Chondrocyte (in vitro differentiated cells): ENCODE measurements around the gene SLC39A11. TPM values are rescaled to one million over a fixed set of nuclear protein-coding genes. Genes with fewer than 3 reads are reported as not detected.
A peak's percentile ranks its signal among the peaks of the same experiment; 100 is the strongest.

Experiments used
- DNase-seq: peaks from one replicate; pipeline ENCODE4 v3.0.0; 2021; ENCODE audit warnings: mixed read lengths, low spot score
- H3K27ac Mint-ChIP-seq: one replicate; pipeline ENCODE4 v1.8.0; 2021; ENCODE audit warnings: mild to moderate bottlenecking, moderate library complexity, mixed read lengths; ENCODE audit not compliant: unreplicated experiment
- H3K27me3 Mint-ChIP-seq: 2 replicates; pipeline ENCODE4 v1.8.0; 2021; ENCODE audit warnings: low read depth, mixed read lengths
- H3K36me3 Mint-ChIP-seq: 2 replicates; pipeline ENCODE4 v1.8.0; 2021; ENCODE audit warnings: low read depth, mixed read lengths
- H3K4me1 Mint-ChIP-seq: 2 replicates; pipeline ENCODE4 v1.8.0; 2021; ENCODE audit warnings: low read depth, mild to moderate bottlenecking, mixed read lengths
- H3K4me3 Mint-ChIP-seq: one replicate; pipeline ENCODE4 v1.8.0; 2021; ENCODE audit warnings: mild to moderate bottlenecking, moderate library complexity, mixed read lengths; ENCODE audit not compliant: unreplicated experiment
- H3K9me3 Mint-ChIP-seq: 2 replicates; pipeline ENCODE4 v1.8.0; 2021; ENCODE audit warnings: low read depth, mixed read lengths
- total RNA-seq: library from RNA; stranded (reverse); gene quantifications from 3 replicates; pipeline ENCODE4 v1.2.1, GENCODE V29; 2021
- TF ChIP-seq, protein P1 (sequence below): fragments of 200-600 bp; sonication (generic); IDR thresholded peaks from 2 replicates; pipeline ENCODE4 v1.5.0; 2021; ENCODE audit warnings: antibody characterized with exemption, mild to moderate bottlenecking, moderate library complexity

The SLC39A11 gene
- total RNA-seq, 1 donor from 2014 or later, result 25.3 TPM

DNA sequence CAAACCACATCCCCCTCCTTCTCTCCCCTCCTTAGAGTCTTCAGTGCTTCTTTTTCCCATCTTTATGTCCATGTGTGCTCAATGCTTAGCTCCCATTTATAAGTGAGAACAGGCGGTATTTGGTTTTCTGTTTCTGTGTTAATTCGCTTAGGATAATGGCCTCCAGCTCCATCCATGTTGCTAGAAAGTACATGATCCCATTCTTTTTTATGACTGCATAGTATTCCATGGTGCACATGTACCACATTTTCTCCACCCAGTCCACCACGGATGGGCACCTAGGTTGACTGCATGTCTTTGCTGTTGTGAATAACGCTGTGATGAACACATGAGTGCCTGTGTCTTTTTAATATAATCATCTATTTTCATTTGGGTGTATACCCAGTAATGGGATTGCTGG is 44.3 kb downstream of the SLC39A11 start:
- H3K4me3 Mint-ChIP-seq, result no peak overlapping the region
- H3K27me3 Mint-ChIP-seq, result no peaks in the 10 kb centered on the region
- no peak for DNase-seq
- TF ChIP-seq, protein P1, sequence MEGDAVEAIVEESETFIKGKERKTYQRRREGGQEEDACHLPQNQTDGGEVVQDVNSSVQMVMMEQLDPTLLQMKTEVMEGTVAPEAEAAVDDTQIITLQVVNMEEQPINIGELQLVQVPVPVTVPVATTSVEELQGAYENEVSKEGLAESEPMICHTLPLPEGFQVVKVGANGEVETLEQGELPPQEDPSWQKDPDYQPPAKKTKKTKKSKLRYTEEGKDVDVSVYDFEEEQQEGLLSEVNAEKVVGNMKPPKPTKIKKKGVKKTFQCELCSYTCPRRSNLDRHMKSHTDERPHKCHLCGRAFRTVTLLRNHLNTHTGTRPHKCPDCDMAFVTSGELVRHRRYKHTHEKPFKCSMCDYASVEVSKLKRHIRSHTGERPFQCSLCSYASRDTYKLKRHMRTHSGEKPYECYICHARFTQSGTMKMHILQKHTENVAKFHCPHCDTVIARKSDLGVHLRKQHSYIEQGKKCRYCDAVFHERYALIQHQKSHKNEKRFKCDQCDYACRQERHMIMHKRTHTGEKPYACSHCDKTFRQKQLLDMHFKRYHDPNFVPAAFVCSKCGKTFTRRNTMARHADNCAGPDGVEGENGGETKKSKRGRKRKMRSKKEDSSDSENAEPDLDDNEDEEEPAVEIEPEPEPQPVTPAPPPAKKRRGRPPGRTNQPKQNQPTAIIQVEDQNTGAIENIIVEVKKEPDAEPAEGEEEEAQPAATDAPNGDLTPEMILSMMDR, result no peak
- peaks cover 41% of the 10 kb centered on the region for H3K4me1 Mint-ChIP-seq
- peaks cover 2% of the 10 kb centered on the region for H3K9me3 Mint-ChIP-seq
- H3K27ac Mint-ChIP-seq, result no peak overlapping the region
- peaks cover 2% of the 10 kb centered on the region for H3K36me3 Mint-ChIP-seq

DNA sequence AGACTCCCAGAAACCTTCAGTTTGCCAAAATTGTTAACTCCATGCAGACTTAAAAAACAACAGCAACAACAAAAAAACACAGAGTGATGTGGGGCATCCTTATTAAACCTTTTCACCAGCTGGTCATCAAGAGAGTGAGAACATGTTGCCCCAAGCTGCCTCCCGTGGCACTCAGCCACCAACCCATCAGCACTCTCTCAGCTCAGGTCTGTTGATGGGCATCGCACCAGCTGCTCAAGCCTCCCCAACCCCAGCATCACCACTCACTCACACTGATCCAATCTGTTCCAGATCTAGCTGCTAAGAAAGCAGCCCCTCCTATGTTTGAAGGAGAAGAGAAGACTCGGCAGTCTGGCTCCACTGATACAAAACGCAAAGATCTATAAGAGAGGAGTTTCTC is 46.8 kb downstream of the SLC39A11 start:
- Mint-ChIP-seq H3K4me3 (no peak overlapping the region), H3K36me3 (peaks cover 4% of the 10 kb centered on the region), H3K27ac (no peak overlapping the region), H3K4me1 (peaks cover 49% of the 10 kb centered on the region), H3K27me3 (no peaks in the 10 kb centered on the region), H3K9me3 (peaks cover 10% of the 10 kb centered on the region)
- TF ChIP-seq, protein P1, result no peak
- no peak for DNase-seq

DNA sequence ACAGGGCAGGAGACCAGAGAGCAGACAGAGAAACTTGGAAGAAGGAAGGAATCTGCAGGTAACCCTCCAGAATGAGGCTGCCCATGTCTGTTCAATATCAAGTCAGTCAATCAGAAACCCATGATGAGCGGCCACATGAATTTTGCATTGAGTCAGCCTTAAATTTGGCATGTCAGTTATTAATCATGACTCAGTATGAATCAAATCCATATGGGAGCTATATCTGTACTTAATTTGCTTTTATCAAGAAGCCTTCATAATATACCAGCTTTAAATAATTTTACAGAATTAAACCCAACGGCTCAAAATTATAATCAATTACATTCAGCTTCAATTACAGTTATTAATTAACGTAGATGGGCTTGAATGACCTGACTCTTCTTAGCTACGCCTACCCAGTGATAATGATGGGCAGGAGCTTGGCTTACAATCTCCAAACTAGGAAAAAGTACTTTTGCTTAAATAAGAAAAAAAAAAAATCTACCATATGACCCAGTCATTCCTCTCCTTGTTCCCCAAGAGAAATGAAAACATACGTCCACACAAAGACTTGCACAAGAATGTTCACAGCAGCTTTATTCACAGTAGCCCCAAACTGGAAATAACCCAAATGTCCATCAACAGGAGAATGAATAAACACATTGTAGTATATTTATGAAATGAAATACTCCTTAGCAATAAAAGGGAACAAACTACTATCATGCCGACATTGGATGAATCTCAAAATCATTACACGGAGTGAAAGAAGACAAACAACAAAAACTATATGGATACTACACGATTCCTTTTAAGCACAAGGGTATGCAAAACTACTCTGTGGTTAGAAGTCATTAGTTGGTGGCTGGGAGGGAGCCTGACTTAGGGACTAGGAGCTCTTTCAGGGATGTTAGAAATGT is 48.6 kb downstream of the SLC39A11 start:
- TF ChIP-seq, protein P1, result no peak
- DNase-seq, result no peak
- H3K27ac Mint-ChIP-seq, result peak overlapping the region; percentile 87
- H3K36me3 Mint-ChIP-seq, result peaks cover 7% of the 10 kb centered on the region
- H3K27me3 Mint-ChIP-seq, result no peaks in the 10 kb centered on the region
- H3K9me3 Mint-ChIP-seq, result peaks cover 14% of the 10 kb centered on the region
- peak overlapping the region; percentile 28 for H3K4me3 Mint-ChIP-seq
- peaks cover 45% of the 10 kb centered on the region for H3K4me1 Mint-ChIP-seq

DNA sequence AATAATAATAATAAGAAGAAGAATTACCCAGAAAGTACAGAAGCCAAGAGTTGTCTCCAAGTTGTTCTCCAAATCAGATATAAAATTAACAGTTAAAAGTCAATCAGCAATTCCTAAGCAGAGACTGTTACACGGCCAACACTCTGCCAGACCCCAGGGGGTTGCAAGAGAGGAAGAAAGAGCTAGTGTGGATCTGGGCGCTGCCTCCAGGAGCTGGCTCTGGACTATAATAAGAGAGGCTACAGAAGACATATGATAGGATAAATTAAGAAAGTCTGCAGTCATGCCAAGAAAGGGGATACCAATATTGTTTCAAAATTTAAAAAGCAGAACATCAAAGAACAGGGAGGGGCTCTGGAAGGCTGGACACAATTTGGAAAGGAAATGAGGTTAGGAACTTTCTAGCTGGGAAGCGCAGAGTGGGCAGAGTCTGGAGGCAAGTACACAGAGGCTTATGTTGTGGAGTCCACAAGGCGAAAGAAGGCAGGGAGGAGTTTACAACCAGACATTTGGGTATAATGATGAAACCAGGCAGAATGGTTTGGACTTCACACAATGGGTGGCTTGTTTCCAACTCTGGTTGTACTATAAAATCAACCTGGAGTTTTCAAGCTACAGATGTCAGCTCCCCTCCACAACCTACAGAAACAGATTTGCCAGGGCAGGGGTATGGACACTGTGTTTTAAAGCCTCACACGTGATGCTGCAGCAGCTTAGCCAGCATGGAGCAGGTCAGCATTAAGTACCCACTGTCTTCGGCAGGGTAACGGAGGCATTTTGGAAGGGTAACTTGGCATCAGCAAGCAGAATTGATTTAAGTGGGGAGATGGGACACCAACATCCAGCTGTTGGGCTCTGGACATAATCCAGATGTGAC is 49.4 kb downstream of the SLC39A11 start:
- TF ChIP-seq, protein P1, result no peak
- peaks cover 14% of the 10 kb centered on the region for H3K9me3 Mint-ChIP-seq
- peak overlapping the region; percentile 28 for H3K4me3 Mint-ChIP-seq
- H3K27me3 Mint-ChIP-seq, result no peaks in the 10 kb centered on the region
- H3K36me3 Mint-ChIP-seq, result peaks cover 7% of the 10 kb centered on the region
- no peak for DNase-seq
- H3K4me1 Mint-ChIP-seq, result peaks cover 45% of the 10 kb centered on the region
- H3K27ac Mint-ChIP-seq, result peak overlapping the region; percentile 87

DNA sequence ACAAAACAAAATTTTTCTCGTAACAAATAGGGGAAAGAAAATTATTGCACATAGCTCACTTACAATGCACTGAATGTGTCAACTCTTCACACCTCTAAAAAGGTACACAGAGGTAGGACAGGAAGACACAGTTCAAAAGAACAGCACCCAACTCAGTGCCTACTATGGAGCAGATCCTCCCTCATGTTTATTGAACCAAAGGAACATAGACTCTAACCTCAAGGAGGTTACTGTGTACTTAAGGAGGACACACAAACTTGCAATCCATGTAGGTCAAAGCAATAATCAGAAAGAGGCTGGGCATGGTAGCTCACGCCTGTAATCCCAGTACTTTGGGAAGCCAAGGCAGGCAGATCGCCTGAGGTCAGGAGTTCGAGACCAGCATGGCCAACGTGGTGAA is 50.3 kb downstream of the SLC39A11 start:
- TF ChIP-seq, protein P1, result no peak
- no peak overlapping the region for H3K4me3 Mint-ChIP-seq
- peaks cover 8% of the 10 kb centered on the region for H3K36me3 Mint-ChIP-seq
- DNase-seq, result no peak
- H3K27ac Mint-ChIP-seq, result no peak overlapping the region
- H3K4me1 Mint-ChIP-seq, result peaks cover 45% of the 10 kb centered on the region
- H3K27me3 Mint-ChIP-seq, result no peaks in the 10 kb centered on the region
- peaks cover 14% of the 10 kb centered on the region for H3K9me3 Mint-ChIP-seq
